Neural cell (in vitro differentiated cells): ENCODE measurements around the gene POLR3B.

Source experiments
- POLR2AphosphoS5 ChIP-seq: IDR thresholded peaks from 2 replicates; pipeline ENCODE4 v1.6.1; 2012
- RAD21 ChIP-seq: fragments of 450-650 bp; conservative IDR thresholded peaks from 2 replicates; pipeline ENCODE4 v1.6.1; 2014; ENCODE audit warnings: antibody characterized with exemption, mild to moderate bottlenecking, moderate library complexity
- SMC3 ChIP-seq: fragments of 450-650 bp; conservative IDR thresholded peaks from 2 replicates; pipeline ENCODE4 v1.6.1; 2014; ENCODE audit warnings: antibody characterized with exemption, mild to moderate bottlenecking, moderate library complexity; ENCODE audit not compliant: poor library complexity
- TAF1 ChIP-seq: IDR thresholded peaks from 2 replicates; pipeline ENCODE4 v1.6.1; 2012; ENCODE audit warnings: low read depth
- TF ChIP-seq, protein P1 (sequence below): fragments of 450-650 bp; IDR thresholded peaks from 2 replicates; pipeline ENCODE4 v1.5.1; 2014; ENCODE audit warnings: antibody characterized with exemption, mild to moderate bottlenecking, moderate library complexity; ENCODE audit not compliant: poor library complexity, severe bottlenecking
- TF ChIP-seq, protein P2 (sequence below): IDR thresholded peaks from 2 replicates; pipeline ENCODE4 v1.6.1; 2012; ENCODE audit warnings: borderline replicate concordance

DNA sequence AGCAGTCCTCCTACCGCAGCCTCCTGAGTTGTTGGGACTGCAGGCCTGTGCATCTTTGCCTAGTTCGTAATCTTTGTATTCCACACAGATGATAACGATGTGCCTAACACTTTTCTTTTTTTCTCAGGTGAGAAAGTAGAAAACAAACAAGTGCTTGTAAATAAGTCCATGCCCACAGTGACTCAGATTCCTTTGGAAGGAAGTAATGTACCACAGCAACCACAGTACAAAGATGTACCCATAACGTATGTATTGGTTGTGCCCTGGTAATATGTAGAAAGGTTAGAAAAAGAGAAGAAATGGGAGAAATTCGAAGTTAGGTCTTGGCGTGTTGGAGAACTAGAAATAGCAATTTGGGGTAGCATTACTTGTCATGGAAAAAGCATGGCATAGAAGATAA lies 101.6 kb downstream of the POLR3B start:
- TF ChIP-seq, protein P1, sequence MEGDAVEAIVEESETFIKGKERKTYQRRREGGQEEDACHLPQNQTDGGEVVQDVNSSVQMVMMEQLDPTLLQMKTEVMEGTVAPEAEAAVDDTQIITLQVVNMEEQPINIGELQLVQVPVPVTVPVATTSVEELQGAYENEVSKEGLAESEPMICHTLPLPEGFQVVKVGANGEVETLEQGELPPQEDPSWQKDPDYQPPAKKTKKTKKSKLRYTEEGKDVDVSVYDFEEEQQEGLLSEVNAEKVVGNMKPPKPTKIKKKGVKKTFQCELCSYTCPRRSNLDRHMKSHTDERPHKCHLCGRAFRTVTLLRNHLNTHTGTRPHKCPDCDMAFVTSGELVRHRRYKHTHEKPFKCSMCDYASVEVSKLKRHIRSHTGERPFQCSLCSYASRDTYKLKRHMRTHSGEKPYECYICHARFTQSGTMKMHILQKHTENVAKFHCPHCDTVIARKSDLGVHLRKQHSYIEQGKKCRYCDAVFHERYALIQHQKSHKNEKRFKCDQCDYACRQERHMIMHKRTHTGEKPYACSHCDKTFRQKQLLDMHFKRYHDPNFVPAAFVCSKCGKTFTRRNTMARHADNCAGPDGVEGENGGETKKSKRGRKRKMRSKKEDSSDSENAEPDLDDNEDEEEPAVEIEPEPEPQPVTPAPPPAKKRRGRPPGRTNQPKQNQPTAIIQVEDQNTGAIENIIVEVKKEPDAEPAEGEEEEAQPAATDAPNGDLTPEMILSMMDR = no peak
- TF ChIP-seq POLR2AphosphoS5 (no peak), SMC3 (no peak), RAD21 (no peak), TAF1 (no peak)
- TF ChIP-seq, protein P2, sequence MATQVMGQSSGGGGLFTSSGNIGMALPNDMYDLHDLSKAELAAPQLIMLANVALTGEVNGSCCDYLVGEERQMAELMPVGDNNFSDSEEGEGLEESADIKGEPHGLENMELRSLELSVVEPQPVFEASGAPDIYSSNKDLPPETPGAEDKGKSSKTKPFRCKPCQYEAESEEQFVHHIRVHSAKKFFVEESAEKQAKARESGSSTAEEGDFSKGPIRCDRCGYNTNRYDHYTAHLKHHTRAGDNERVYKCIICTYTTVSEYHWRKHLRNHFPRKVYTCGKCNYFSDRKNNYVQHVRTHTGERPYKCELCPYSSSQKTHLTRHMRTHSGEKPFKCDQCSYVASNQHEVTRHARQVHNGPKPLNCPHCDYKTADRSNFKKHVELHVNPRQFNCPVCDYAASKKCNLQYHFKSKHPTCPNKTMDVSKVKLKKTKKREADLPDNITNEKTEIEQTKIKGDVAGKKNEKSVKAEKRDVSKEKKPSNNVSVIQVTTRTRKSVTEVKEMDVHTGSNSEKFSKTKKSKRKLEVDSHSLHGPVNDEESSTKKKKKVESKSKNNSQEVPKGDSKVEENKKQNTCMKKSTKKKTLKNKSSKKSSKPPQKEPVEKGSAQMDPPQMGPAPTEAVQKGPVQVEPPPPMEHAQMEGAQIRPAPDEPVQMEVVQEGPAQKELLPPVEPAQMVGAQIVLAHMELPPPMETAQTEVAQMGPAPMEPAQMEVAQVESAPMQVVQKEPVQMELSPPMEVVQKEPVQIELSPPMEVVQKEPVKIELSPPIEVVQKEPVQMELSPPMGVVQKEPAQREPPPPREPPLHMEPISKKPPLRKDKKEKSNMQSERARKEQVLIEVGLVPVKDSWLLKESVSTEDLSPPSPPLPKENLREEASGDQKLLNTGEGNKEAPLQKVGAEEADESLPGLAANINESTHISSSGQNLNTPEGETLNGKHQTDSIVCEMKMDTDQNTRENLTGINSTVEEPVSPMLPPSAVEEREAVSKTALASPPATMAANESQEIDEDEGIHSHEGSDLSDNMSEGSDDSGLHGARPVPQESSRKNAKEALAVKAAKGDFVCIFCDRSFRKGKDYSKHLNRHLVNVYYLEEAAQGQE = no peak
